Fibroblast of pulmonary artery (primary cell): Measurements from ENCODE around the gene DRD4.
"Not testable (repeated sequence)": the region's sequence is repeated elsewhere in the genome, so short reads cannot be mapped to it uniquely, and the experiment has no call there.

Experiments used
- DNase-seq: peaks from one replicate; pipeline ENCODE4 v3.0.0-alpha.2; 2010; ENCODE audit warnings: low read depth
- H3K4me3 ChIP-seq: replicated peaks from 2 replicates; pipeline ENCODE4 v1.5.1; 2011; ENCODE audit warnings: low read depth, mild to moderate bottlenecking, control low read depth, low read length, moderate library complexity
- CTCF ChIP-seq: IDR thresholded peaks from 2 replicates; pipeline ENCODE4 v1.5.1; 2011; ENCODE audit warnings: mild to moderate bottlenecking, control low read depth, low read length, inconsistent platforms; ENCODE audit errors: missing control alignments

DRD4 gene

GRCh38 chr11:646214-646613, 9.1 kb downstream of the DRD4 start:
- DNase-seq: no peak
- no peak for TF ChIP-seq CTCF
- no peak overlapping the region for H3K4me3 ChIP-seq

DNA sequence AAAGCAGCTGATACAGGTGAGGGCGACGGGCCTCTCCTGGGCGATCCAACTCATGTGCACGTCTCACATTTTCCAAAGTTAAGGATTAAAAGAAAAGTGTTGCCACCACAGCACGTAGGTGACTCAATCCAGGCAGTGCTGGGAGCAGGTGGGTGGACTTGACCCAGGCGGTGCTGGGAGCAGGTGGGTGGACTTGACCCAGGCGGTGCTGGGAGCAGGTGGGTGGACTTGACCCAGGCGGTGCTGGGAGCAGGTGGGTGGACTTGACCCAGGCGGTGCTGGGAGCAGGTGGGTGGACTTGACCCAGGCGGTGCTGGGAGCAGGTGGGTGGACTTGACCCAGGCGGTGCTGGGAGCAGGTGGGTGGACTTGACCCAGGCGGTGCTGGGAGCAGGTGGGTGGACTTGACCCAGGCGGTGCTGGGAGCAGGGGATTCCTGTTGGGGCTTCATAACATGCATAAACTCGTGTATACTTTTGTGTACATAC, 10.6 kb downstream of the DRD4 start:
- not testable (repeated sequence) for H3K4me3 ChIP-seq, DNase-seq

- no peak for DNase-seq
- H3K4me3 ChIP-seq: no peak overlapping the region
- no peak for TF ChIP-seq CTCF
These were observed 13.4 kb downstream of the DRD4 start for GRCh38 chr11:650482-650881.

GRCh38 chr11:653136-653535, 16.1 kb downstream of the DRD4 start:
- not testable (repeated sequence) for H3K4me3 ChIP-seq, DNase-seq

DNA sequence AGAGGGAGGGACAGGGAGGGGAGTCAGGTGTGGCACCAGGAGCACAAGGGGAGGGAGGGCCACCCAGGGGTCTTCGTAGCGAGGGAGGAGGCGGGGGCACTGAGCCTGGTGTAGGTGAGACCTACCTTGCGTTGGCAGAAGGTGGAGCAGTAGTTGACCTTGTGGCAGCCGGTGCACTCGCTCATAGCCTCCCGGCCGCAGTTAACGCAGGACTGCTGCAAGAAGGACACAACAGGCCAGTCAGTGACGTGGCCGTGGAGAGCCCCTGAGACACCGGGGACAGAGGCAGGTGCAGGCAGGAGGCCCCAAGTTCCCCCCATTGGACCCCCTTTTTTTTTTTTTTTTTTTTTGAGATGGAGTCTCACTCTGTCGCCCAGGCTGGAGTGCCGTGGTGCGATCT, 16.8 kb downstream of the DRD4 start:
- DNase-seq: no peak

GRCh38 chr11:654444-654843, 17.4 kb downstream of the DRD4 start:
- not testable (repeated sequence) for DNase-seq, H3K4me3 ChIP-seq

More for the DNA sequence above, 16.8 kb downstream of the DRD4 start:
- H3K4me3 ChIP-seq: no peak overlapping the region
- TF ChIP-seq CTCF: no peak

GRCh38 chr11:655036-655726, 18.1 kb downstream of the DRD4 start:
- DNase-seq: no peak
- TF ChIP-seq CTCF: no peak

DNA sequence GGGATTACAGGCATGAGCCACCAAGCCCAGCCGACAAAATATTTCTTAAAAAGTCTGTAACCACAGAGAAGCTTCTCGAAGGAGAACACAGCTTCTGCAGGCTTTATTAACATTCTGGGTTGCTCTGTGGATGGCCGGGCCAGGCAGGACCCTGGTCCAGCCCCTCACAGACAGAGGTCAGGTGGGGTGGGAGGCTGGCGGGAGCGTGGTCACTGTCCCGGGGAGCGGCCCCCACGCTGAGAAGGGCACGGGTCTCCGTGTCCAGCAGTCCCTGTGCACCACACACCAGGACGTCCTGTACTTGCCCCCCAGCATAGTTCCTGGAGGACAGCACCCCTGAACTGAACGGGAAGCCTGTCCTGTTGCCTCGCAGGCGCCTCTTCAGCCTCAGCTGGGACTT, 19.4 kb downstream of the DRD4 start:
- no peak overlapping the region for H3K4me3 ChIP-seq
- TF ChIP-seq CTCF: no peak
- DNase-seq: no peak

More at GRCh38 chr11:655036-655726, 18.1 kb downstream of the DRD4 start:
- H3K4me3 ChIP-seq: no peak overlapping the region
